HG03378 (cell line): ENCODE data around the gene CCDC80.
"Not testable (repeated sequence)": the region's sequence is repeated elsewhere in the genome, so short reads cannot be mapped to it uniquely, and the experiment has no call there.

ENCODE experiments used
- ATAC-seq: cut with Tn5 transposase; IDR thresholded peaks from one replicate; pipeline ENCODE4 v1.9.1; 2021; ENCODE audit warnings: mild to moderate bottlenecking, moderate library complexity; ENCODE audit not compliant: unreplicated experiment

CCDC80 gene

DNA sequence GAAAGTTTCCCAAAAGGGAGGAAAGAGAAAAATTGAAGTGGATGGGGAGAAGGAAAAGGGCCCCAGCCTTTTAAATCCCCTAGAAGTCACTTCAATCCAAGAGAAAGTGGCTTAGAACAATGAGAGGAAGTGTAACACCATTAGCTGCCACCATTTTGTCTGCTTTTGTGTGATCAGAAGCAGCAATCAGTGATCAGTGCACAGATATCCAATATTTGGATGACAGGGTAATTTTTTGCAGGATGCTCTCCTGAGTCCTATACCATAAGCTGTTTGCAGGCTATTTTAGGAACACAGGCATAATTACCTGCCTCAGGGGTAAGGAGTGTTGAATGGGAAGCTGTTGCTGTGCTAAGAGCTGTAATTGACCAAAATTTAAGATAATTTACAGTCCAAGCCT, 47.7 kb downstream of the CCDC80 start:
- no peak for ATAC-seq

DNA sequence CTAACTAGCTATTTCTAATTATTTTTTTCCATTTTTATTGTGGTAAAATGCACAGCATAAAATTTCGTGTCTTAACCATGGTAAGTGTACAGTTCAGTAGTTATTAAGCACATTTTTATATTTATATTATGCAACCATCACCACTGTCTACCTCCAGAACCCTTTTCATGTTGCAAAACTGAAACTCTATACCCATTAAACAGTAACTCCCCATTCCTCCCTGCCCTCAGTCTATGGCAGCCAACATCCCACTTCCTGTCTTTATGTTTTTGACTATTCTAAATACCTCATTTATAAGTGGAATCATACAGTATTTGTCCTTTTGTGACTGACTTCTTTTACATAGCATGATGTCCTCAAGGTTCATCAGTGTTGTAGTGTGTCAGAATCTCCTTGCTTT, 53.6 kb downstream of the CCDC80 start:
- ATAC-seq = no peak

DNA sequence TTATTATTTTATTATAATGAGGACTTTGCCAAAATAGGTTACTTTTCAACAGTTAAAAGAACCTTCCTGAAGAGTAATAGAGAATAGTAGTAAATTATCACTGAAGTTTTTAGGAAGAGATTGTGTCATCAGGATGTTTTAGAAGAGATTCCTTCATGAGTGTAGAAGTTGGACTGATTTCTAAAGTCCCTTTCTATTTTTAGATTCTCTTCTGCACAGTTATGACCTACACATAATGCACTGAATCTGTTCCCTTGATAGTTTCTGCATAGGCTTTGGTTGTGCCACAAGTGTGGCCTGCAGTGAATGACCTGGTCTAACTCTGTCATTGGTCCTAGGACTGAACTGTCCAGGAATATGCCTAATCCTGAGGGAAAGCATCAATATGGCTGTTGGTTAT, 55.2 kb downstream of the CCDC80 start:
- ATAC-seq = no peak

DNA sequence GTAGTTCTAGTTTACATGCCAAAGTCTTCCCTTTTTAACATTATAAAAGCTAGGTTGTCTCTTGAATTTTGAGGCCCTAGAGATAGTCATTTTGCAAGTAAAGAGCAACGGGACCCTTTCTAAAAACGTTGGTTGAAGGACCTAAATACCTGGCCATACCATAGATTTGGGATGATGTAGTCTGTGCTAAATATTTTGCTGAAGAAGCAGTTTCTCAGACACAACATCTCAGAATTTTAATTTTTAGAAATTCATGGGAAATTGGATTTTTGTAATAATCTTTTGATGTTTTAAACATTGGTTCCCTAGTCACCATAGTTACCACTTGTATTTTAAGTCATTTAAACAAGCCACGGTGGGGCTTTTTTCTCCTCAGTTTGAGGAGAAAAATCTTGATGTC, 57.8 kb downstream of the CCDC80 start:
- ATAC-seq = no peak

DNA sequence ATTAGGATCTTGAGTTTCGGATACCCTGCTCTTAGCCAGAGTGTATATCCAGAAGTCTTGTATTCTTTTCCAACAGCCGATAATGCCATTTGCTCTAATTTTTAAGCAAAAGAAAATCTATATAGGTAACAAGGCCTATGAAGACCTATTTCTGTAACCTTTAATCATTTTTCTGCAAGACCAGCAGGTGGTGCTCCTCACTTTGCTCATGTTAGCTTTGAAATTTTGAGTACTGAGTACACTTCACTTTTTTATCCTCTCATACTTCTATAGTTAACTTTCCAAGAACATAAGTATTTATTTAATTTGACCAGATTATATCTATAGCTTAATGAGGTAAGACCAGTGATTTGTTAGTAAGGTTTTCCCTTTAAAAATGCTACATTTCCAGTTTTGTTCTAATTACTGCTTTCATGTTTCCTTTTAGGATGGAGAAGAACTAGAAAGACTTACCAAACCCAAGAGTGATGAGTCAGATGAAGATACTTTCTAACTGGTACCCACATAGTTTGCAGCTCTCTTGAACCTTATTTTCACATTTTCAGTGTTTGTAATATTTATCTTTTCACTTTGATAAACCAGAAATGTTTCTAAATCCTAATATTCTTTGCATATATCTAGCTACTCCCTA, 58.6 kb downstream of the CCDC80 start:
- ATAC-seq = no peak

DNA sequence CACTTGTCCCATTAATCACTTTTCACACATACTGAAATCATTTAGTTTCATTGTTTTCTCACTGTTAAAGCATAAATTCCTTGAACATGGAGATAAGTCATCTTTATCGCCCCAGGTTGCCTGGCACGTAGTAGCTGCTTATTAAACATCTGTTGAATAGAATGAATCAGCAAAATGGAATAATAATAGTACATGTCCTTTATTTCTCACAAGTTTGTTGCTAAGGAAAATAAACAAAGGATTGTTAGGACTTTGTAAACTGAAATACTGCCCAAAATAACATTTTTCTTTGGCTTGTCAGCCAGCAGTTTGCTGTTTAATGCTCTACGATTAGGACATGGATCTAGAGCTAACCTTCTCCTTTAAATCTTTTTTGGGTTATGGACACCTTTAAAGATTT, 61.2 kb downstream of the CCDC80 start:
- ATAC-seq = no peak

DNA sequence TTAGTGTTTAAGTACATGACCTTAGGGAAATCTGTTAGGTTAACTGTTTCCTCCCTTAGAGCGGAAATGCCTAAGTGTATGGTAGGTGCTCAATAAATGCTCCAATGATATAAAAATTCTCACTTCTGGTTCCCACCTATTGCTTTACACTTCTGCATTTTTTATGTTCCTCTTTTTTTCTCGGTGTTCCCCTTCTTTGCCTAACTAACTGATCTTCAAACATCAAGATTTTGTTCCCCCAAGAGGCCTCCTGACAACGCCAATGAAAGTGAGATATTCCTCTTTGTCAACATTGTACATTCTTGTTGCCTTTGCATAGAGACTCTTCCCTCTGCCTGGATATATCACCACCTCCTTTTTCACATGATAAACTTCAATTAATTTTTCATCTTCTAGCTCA, 61.7 kb downstream of the CCDC80 start:
- ATAC-seq = no peak

DNA sequence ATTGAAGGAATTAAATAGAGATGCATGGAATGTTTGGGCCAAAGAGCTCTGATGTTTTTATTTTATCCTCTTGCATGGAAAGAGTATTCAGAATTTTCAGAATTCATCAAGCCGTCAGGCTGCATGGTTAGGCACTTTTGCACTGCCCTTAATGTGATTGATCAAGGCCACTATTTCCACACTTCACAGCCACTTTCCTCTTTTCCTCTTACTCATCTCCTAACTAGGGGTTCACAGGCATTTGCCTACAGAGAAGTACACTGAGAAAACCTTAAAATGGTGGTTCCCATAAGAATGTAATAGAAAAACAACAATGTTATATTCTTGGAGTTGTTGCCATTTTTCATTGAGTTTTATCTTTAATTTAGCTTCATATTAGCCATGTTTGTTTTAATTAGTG, 68.2 kb downstream of the CCDC80 start:
- ATAC-seq = no peak

DNA sequence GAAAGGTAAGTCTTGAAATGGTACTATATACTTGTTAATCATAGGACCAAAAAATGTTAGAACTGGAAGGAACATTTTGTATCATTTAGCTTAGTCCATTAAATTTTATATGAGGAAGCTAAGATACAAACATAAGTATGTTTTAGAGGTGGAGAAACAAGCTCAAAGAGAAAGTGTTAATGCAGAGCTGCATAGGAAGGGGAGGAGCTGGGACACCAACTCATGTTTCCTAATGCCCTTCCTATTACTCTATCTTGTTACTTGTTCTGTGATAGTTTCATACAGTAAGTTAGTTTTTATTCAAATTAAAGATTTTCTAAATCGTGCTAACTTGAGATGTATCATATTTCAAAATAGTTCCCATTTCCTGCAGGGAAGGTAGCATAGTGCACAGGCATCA, 71.7 kb downstream of the CCDC80 start:
- no peak for ATAC-seq

DNA sequence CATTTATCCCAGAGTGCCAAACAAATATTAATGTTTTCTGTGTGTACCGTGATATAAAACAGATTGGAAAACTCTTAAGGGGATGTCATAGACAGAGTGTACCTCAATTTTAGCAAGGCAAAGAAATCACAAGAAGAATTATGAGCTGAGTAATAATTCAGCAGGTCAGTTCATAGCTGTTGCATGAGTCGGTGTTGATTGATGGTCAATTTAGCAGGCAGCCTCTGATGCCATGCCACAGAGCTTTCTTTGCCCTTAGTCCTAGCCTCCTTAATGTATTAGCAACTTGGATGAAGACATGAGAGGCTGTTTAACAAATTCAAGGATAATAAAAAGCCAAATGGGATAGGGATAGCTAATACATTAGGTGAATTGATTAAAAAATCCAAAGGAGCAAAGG, 72.3 kb downstream of the CCDC80 start:
- ATAC-seq = no peak

DNA sequence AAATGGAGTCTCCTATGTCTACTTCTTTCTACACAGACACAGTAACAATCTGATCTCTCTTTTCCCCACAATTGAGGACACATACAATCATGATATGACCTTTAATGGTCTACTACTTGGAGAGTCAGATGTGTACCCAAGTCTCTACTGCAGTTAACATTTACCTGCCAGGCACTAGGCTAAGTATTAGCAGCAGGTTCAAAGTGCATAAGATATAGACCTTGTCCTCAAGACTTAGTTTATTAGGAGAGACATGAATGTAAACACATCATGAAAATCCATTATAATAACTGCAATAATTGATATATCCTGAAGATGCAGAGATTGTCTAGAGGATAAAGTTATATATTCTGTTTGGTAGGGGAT, 76.0 kb downstream of the CCDC80 start:
- ATAC-seq = no peak

DNA sequence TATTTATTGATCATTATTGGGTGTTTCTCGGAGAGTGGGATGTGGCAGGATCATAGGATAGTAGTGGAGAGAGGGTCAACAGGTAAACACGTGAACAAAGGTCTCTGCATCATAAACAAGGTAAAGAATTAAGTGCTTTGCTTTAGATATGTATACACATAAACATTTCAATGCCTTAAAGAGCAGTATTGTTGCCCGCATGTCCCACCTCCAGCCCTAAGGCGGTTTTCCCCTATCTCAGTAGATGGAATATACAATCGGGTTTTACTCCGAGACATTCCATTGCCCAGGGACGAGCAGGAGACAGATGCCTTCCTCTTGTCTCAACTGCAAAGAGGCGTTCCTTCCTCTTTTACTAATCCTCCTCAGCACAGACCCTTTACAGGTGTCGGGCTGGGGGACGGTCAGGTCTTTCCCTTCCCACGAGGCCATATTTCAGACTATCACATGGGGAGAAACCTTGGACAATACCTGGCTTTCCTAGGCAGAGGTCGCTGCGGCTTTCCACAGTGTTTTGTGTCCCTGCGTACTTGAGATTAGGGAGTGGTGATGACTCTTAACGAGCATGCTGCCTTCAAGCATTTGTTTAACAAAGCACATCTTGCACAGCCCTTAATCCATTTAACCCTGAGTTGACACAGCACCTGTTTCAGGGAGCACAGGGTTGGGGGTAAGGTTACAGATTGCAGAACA, 76.5 kb downstream of the CCDC80 start:
- not testable (repeated sequence) for ATAC-seq

DNA sequence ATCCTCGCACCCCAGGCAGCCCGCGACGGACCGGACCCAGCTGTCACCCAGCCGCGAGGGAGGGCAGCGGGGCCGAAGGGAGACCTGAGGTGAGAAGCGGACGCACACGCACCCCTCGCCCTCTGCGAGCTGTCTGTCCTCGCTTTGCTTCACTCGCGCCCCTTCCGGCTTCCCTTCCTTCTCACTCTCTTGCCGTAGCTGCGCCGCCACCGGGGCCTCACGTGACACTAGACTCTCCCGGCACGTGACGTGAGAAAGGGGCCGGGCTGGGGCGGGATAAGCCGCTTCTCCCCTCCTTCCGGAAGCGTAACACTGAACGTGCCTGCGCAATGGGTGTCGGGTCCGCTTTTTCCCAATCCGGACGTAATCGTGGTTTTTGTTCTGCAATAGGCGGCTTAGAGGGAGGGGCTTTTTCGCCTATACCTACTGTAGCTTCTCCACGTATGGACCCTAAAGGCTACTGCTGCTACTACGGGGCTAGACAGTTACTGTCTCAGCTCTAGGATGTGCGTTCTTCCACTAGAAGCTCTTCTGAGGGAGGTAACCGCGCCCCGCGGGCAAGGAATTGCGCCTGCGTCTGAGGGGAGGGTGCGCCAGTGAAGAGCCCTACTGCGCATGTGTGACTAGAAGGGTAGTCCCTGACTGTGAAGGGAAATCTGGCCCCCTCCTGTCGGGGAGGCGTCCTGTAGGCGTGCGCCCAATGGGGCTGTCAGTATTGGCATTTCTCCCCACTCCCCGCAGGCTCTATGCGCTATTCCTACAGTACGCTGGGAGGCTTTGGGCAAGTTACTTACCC, 79.0 kb downstream of the CCDC80 start, which contains the start of the genes ATG3 and SLC35A5:
TSS of gene ATG3 (minus strand) at position 229 of the 796 bp plus-strand sequence. CDS start 434 bp downstream, outside the sequence.
TSS of gene SLC35A5 (plus strand) at position 312 of the 796 bp plus-strand sequence. CDS start 1,359 bp downstream, outside the sequence.
- peak; percentile 76 for ATAC-seq

DNA sequence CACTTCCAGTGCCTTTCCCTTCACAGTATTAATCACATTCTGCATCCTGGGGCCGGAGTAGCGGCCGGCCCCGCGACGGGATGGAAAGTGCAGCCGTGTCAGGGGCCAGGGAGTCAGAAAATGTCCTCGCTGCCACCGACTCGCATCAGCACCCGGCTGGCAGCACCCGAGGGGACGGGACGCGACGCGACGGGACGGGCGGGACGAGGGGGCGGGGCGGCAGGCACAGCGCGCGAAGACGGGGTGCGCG, 79.5 kb downstream of the CCDC80 start:
- ATAC-seq = peak; percentile 27

DNA sequence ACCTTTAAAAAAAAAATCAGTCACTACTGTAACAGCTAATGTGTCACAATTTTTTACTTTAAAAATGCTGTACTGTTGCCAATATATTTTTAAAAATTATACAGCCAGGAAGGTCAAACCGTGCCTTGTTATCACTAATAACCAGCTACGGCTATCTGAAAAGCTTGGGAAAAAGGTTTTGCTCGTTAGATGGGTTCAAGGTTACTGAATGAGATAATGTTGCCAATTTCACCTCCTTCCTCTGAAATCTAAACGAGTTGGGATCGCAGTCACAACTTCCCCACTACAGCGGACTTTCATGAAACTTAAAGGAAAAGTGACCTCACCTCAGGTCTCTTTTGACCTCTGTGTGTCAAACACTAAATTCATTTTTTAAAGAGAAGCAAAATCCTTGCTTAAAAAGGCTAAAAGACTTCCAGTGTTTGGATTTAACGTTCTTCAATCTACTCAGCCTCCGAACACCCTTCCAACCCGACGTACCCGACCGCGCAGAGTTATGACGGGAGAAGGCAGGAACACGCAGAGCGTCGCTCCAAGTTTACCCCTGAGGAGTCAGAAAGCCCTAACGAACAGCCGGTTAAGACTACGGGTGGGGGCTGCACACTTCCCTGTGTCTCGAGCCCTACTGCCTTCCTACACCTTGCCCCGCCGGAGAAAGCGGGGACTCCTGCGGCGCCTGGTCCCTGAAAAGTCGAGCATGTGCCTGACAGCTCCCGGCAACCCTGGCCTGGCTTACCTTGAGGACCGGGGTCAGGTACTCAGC, 80.0 kb downstream of the CCDC80 start:
- ATAC-seq = peak; percentile 25

DNA sequence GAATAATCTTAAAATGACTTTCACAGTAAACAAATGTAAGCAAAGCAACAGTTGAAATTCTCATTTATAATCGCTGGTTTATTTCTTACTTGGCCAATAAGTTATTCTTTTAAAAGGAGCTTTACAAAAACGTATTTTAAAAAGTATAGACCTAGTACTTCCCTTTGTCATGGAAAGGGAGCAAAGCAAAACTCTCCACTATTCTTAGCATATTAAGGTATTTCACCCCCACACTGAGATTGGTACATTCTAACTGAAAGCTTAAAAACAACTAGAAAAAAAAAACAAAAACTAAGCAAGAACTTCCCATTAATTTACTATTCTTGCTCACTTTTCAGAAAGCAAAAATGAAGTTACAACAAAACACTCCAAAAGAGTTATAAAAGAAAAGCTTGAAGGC, 80.6 kb downstream of the CCDC80 start:
- ATAC-seq = no peak

DNA sequence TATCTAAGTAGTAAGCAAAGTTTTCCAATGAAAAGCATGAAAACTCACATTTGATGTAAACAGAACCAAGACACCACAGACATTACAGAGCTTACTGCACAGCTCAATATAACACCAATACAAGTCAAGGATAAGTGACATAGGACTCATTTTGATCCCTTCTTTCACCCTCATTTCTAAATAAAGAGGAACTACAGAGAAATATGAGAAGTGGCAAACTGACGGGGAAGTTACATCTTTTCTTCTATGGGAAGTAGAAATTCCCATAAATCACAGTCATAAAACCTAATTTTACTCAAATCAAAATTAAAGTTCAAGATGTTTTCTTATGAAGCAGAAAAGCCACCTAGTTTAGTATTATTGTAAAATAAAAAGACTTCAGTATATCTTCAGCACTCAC, 83.0 kb downstream of the CCDC80 start:
- ATAC-seq = no peak

DNA sequence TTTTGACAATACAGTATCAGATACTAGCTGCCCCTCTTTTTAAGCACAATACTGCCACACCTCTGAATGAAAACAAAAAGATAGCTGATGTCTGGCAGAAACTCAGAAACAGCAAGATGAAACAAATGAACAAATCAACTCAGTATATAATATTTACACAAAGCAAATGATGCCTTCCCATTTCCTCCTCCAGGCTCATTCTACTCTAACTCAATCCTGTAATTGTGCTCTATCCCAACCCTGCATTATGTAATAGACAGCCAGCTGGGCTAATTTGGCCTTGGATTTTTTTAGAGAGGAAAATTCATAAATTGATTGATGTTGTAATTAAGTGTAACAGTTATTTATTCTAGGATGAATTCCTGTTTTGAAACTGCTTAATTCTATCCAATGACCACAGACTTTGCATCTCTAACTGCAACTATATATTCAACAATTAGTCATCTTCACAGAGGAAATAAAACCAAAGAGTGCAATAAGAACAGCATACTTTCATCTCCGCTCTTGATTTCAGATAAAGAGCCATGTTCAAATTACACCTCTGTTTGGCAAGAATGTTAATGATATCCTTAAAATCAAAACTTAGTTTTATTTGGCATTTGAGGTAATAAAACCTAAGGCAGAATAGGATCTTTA, 85.3 kb downstream of the CCDC80 start:
- no peak for ATAC-seq

DNA sequence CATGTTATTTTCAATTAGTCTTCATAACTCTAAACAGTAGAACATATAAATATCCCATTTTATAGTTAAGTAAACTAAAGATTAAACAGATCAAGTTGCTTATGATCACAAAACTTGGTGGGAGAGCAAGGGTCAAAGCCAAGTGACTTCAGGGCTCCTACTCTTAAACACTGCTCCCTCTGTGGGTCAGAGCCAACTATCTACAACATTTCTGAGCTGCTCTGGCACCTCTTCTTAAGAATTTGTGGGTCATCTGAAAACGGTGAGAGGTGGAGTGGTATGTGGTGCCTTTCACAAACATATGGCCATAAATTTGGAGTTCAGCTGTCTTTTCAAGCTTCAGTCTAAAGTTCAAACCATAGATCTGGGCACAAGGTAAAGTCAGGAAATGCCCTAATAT, 90.1 kb downstream of the CCDC80 start:
- no peak for ATAC-seq
